NCI-H1930 (cell line): ENCODE data around the gene R3HDM4.
A peak's percentile ranks its signal among the peaks of the same experiment; 100 is the strongest.

Experiments
- DNase-seq, 2 experiments: peaks; one replicate each; lab custom pipeline; 2025; lab: John Stamatoyannopoulos, UW

R3HDM4 gene

GRCh38 chr19:912181-913079 is 589 bp downstream of the R3HDM4 start:
- DNase-seq: no peak

DNA sequence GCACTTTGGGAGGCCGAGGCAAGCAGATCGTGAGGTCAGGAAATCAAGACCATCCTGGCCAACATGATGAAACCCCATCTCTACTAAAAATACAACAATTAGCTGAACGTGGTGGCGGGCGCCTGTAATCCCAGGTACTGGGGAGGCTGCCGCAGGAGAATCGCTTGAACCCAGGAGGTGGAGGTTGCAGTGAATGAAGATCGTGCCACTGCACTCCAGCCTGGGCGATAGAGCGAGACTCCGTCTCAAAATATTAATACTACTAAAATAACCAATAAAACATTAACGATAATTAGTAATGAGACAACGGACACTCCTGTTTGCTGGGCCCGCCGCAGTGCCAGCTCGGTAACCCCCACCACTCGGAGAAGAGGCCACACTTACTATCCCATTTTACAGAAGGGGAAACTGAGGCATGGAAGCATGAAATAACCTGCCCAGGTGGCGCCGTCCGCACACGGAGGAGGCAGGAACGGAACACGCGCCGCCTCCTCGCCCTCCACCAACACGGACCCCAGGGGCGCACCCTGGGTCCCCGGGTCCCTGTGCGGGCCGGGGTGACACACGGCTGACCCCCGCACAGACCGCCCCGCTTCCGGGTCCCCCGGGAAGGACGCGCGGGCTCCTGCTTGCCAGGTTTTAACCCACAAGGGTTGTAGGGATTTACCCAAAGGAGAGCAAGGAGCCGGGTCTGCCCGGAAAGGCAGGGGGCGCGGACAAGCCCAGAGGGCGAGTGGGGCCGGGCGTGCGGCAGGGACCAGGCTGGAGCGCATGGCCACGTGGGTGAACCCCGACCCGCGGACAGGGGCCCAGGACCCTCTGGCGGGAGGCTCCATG is 1.6 kb downstream of the R3HDM4 start:
- no peak for DNase-seq

DNA sequence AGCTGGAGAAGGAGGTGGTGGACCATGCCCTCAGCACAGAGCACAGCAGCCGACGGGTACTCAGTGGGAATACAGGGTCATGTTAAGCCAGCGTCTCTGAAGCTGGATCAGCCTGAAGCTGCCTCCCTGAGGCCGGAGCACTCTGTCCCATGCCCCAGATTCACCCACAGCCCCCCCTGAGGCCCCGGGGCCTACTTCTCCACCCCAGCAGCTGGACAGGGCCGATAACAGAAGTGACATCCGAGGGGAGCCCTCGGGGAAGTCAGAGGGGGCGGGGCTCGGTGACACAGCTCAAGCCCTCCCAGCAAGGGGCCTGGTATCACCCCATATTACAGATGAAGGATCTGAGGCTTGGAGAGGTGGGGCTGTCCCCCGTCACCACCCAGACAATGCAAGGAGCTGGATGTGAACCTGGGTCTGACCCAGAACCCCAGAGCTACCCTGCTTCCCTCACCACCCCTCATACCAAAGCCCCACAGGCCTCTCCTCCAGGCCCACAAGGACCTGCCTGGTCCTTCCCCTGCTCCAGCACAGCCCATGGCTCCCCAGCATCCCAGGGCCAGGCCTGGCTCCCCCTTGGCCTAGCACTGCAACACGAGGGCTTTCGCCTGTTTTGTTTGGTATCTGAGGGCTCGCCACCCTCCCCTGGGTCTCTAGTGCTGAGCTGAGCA is 5.7 kb downstream of the R3HDM4 start:
- no peak for DNase-seq

GRCh38 chr19:906480-906879 is 6.5 kb downstream of the R3HDM4 start:
- DNase-seq: no peak

DNA sequence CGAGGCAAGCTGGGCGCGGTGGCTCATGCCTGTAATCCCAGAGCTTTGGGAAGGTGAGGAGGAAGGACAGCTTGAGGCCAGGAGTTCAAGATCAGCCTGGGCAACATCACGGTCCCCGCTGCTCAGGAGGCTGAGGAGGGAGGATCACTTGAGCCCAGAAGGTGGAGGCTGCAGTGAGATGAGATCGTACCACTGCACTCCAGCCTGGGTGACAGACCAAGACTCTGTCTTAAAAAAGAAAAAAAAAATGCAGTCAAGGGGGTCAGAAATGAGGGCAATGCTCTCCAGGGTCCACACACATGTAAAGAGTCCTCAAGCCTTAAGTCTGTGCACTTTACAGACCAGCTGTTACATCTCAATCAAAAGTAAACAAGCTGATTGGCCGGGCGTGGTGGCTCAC is 8.5 kb downstream of the R3HDM4 start:
- no peak for DNase-seq

- DNase-seq: no peak
These were observed 9.7 kb downstream of the R3HDM4 start for GRCh38 chr19:903266-903797.

DNA sequence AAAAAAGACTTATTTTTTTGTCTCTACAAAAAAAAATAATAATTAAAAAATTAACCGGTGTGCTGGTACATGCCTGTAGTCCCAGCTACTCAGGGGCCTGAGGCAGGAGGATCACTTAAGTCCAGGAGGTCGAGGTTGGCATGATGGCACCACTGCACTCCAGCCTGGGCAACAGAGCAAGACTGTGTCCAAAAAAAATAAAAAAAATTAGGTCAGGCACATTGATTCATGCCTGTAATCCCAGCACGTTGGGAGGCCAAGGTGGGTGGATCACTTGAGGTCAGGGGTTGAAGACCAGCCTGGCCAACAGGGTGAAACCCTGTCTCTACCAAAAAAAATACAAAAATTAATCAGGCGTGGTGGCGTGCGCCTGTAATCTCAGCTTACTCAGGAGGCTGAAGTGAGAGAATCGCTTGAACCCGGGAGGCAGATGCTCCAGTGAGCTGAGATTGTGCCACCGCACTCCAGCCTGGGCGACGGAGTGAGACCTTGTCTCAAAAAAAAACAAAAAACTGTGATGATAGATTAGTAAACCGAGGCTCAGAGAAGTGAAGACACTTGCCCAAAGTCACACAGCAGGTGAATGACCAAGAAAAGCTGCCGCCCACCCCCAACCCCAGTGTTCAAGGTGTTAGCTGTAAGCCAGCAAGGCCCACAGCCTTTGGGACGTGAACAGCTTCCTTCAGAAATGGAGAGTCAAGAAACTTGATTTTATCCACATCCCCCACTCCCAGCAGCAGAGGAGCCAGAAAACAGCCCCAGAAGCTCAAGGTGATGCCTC is 10.4 kb downstream of the R3HDM4 start:
- DNase-seq: no peak

DNA sequence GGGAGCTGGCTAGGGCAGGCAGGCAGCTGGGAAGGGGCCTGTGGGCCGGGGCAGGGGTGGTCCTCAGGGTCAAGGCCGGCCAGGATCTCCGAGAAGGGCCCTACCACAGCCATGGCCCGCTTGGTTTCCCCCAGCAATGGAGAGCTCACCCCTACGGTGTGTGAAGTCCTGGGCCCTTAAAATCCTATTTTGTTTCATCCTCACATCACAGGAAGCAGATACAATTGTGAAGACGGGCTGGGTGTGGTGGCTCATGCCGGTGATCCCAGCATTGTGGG is 11.0 kb downstream of the R3HDM4 start:
- no peak for DNase-seq

DNA sequence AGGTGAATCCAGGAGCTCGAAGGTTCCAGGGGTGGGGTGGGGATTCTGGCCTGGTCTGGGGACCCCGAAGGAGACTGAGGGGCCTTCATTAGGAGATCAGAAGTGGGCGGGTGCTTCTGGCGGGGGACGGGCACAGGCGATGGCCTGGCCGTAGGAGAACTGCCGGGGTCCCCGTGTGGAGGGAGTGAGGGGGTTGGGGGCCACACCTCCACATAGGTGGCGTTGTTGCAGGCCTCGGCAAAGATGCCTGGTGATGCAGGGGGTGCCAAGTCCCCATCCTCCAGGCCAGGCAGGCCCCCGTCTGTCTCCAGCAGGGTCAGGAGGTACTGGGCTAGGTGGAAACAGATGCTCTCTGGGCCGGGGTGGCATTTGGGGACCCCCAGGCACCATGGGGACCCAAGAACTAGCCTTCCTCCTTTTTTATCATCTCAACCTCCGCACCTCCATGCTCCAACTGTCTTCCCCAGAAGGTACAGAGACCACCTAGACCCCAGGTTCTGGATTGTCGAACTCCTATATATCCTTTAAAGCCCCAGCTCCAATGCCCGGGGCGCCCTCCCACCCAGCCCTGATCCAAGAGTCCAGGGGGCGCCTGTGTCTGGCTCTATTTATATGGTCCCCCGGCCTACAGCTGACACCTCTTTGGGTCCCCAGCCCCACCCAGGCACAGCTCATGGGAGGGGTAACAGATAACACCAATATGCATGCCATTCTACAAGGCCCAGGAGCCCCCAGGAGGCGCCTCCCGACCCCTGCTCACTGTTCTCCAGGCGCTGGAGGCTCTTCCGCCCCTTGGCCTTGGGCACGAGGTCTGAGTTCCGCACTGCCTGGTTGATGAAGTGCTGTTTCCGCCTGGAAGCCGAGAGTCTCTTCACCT is 11.6 kb downstream of the R3HDM4 start:
- DNase-seq: no peak

GRCh38 chr19:900302-901111 is 12.5 kb downstream of the R3HDM4 start:
- no peak for DNase-seq

- DNase-seq: no peak
These were observed 13.0 kb downstream of the R3HDM4 start for GRCh38 chr19:900043-900301.

- no peak for DNase-seq
These were observed 13.5 kb downstream of the R3HDM4 start for GRCh38 chr19:899336-900042.

DNA sequence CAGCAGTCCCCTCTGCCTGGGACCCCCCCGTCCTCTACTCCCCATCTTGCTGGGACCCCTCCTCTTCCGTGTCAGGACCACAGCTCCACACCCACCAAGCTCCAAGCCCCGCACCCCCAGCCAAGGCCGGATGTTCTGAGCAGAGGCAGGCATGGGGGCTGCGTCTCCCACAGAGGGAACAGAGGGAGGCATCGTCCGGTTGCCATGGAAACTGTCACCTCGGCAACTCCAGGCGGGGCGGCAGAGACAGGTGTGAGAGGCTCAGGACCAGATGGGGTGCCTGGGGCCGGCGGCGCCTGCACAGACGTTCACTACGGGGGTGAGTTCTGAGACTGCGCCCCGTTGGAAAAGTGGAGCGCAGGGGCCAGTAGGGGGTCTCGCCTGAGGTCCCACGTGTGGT is 14.4 kb downstream of the R3HDM4 start:
- DNase-seq: peak in 1 of 2 experiments; percentile 40

GRCh38 chr19:897442-898039 is 15.5 kb downstream of the R3HDM4 start:
- DNase-seq: no peak

DNA sequence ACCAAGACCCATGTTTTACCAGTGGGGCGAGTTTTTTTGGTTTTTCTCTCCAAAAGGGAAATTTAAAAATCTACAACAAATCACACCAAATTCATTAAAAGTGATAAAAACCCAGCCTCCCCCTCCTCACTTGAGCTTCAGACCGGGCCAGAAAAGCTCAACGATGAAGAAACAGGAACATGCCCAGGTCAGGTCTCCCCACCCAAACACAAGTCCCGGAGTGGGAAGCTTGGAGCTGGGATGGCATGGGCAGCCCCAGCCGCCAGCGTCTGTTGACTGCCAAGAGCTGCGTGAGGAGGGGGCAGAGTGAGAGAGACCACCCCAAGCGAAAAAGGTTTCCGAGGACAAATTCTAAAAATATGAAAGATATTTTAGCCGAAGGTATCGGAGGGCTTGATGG is 16.0 kb downstream of the R3HDM4 start:
- no peak for DNase-seq

DNA sequence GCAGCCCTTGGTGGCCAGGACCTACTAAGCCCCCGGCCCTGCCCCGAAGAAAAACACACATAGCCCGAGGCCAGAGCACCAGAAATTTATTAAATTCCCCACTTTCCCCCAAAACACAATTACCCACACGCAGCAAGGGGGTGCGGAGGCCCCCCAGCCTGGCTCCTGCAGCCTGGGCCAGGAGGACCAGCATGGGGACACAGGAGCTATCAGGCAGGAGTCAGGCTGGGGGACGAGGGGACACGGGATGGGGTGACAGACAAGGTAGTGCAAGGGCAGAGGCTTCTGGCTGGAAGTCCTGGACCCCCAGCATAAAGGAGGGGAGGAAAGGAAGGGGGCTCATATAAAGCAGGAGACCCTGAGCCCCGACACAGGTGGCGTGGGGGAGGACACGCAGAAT is 16.6 kb downstream of the R3HDM4 start:
- no peak for DNase-seq

GRCh38 chr19:892894-893689 is 19.9 kb downstream of the R3HDM4 start, which contains the start of the genes MED16 and RNU6-9:
TSS of gene MED16 (minus strand) at chr19:893187. CDS start at chr19:891131, 2,056 bp downstream.
TSS of gene RNU6-9 (plus strand) at chr19:893484.
- peak; percentile 73 to 86 for DNase-seq
